GM19438 (cell line): ENCODE measurements around the gene EDA.
"Not testable (repeated sequence)": the region's sequence is repeated elsewhere in the genome, so short reads cannot be mapped to it uniquely, and the experiment has no call there.

Source experiments
- ATAC-seq: cut with Tn5 transposase; IDR thresholded peaks from one replicate; pipeline ENCODE4 v1.9.1; 2021; ENCODE audit warnings: low read depth; ENCODE audit not compliant: unreplicated experiment

The EDA gene

DNA sequence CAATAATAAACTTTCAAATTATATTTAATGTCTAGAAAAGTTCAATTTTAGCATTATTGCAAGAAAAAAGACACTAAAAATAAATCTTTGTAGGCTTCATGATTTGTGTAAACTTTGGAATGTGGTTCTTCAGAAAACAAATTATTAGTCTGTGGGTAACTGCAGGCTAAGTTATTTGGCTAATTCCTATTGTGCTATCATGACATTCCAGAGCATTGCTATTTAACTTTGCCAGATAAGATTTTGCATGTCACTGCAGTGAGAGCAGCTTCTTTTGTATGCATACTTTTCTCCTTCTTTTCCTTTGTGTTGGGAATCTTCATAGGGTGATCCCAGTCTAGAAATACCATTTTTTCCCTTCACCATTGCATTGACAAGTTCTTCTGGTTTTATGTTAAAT, 303.8 kb downstream of the EDA start:
- ATAC-seq, result no peak

DNA sequence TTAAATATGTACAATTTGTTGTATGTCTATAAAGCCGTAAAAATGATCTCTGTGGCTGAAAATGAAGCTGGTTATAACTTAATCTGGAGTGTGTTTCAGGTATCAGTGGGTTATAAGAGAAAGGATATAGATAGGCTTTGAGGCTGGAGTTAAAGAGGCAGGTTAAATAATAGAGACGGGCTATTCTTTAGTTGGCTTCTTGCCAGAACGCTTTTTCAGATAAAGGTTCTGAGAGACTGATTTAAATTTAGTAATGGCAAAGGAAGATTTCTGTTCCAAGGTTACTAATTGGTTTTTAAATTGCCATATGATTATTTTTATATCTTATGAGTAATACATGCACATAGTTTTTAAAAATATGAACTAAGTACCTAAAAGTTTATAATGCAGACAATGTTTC, 316.4 kb downstream of the EDA start:
- ATAC-seq, result no peak

DNA sequence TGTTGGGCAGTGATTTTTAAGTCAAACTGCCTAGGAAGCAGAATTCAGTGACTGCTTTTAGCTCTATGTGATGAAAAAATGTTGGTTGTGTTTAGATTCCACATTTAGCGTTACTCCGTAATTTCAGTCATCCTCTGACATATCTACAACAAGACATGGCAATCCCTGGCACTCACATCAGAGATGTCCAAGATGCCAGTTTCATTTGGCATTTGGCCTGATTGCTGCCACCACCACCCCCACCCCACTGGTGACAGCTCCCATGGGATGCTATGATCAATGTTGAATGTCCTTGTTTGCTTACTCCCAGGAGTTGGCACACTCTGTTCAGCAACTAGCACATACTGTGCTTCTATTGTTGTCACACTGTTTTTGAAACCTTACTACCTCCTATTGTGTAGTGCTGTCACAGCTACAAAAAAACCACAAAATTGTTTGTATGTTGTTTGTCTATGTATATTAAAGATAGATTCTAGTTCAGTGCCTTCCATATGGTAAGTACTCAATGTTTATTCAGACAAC, 332.4 kb downstream of the EDA start:
- no peak for ATAC-seq

DNA sequence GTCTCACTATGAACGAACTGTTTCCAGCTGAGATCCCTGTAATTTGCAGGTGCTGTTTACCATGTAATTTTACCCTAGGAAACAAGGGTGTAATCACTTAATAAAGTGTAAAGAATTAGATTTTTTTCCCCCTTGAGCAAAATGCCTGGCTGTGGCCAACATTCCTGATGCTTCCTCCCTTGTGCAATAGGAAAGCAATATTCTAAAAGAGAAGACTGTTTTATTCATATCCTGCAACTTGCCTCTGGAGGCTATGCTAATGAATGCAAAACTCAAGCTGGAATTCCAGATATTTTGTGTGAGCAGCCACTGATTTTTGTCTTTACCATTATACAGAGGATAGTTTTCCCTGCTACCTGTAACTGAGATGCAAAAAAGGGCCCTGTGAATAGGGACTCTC, 335.8 kb downstream of the EDA start:
- ATAC-seq, result no peak

DNA sequence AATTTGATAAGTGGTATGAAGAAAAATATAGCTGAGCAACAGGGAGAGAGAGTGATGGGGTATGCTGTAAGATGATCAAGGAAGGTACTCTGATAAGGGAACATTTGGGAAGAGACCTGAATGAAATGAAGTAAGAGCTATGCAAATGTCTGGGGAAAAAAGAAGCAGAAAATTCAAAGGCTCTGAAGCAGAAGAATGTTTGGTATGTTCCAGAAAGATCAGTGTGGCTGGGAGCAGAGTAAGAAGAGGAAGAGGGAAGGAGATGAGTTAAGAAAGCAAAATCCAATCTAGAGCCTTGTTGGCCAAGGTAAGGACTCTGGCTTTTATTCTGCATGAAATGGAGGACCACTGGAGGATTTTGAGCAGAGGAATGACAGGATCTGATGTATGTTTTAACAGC, 343.8 kb downstream of the EDA start:
- no peak for ATAC-seq

DNA sequence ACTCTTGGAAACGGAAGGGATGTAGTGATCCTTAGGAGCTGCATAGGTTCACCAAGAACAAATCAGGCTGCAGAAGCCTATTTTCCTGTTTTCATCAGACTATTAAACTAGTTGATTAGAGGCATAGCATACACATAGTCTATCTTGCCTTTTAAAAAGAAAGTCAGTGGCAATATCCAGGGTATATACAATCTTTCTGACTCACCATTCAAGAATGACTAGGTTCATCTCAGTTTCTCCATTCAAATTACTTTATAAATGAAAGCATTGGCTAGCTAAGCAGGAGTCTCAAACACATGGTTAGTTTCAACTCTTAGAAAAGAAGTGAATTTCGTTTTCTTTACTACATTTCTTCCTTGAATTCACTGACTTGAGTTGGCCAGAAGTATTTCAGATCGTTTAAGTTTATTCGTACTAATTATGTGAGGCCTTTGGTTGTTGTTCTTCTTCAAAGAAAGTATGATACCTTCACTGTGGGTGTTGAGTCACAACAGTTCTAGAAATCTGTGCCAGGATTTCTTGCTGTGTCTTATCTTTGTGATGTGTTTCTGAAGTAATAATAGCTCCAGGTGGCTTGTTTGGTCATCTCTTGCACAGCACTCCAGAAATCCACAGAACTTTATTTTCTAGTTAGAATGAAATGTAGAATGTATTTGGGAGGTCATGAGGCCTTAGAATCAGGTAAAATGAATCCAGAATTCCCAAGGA, 345.6 kb downstream of the EDA start:
- ATAC-seq, result no peak

DNA sequence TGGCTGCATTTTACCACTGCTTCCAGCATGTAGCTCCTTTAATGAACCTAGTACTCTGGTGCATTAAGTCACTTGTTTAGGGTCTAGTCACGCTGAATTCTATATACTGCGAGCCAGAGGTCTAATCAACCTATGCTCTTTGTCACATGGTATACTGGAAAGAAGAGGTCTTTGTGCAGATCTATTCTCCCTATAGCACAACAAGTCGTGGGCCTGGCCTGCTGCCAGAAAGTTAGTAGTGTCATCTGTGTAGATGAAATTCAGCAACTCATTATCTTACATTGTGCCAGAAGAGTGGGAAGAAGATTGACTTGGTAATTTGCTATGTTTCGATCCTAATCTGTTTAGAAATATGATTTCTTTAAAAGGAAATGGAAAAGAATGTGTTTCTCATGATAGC, 353.0 kb downstream of the EDA start:
- ATAC-seq, result no peak

DNA sequence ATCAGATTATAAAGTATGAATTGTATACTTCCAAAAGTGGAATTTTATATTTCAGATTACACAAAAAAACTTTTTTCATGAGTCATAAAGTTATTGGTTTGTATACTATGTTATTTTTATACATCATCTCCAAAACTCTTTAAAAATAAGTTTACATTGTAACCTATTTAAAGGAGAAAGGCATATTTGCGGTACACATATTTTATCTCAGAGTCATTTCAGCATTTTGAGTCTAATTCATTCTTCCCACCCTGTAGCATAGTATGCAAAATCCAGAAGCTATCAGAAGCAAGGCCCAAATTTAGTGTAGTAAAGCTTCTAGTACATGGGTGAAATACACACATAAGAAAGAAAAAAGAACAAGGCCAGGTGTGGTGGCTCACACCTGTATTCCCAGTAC, 353.5 kb downstream of the EDA start:
- ATAC-seq, result no peak

DNA sequence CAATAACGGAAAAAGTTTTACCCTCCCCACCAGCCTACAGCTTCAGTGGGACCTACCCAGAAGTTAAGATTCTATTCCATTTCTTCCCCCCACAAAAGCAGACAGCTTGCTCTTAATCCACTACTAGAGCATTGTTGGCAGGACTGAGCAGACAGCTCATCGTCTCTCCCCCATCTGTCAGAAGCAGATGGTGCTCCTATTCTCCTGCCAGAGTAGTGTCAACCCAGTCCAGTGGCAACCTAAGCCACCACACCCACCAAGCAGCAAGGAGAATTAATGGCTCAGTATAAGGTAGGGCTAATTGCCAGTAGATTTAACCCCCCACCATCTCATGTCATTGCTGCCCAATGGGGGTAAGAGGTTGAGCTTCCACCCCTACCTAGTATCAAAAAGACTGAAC, 371.8 kb downstream of the EDA start:
- ATAC-seq, result no peak

DNA sequence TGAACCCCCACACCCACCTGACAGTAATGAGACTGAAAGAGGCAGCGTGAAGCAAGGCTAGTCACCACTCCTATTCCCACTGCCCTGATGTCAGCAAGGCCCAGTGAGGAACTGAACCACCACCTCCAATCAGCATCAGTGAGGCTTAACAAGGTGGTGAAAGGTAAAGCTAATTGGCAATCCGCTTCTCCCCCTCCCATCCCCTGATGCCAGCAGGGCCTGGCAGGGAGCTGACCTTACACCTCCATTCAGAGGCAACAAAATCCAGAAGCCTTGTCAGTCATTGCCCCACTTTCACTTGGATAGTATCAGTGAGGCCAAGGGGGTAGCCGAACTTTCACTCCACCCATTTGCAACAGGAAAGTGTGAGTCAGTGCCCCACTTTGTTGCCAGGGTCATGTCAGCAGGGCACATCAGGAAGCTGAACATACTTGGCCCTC, 373.1 kb downstream of the EDA start:
- no peak for ATAC-seq

DNA sequence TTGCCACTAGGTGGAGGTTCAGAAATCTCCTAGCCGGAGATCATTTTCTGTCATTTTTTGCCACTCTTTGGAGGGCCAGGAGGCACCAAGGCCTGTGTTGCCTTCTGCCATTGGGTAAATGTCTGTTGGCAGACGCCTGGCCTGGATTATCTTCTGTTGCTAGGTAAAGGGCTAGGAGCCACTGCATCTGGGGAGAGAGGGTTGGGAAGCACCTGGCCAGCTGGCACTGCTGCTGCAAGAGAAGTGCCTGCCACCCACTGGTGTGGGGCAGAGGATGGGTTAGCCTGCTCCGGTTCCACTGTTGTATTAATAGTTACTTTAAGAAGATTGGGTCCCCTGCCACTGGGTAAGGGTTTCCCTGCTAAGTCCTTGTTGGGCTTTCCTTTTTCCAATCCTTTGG, 375.8 kb downstream of the EDA start:
- no peak for ATAC-seq

DNA sequence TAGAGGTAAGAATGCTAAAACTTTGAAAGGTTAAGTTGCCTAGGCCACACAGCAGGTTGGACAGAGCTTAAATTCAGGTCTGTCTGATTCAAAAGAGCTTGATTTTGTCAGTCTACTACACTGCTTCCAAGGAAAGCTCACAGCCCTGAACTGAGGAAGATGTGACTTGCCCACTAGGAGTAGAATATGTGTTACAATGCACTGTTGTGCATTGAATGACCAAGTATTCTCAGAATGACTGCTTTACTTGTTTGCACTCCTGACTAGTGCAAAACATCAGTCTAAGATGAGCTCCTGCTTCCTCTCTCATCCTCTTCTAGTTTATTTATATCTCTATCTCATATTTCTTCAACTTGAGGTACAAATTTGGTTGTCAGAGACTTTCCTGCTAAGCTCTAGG, 377.6 kb downstream of the EDA start:
- ATAC-seq, result no peak

DNA sequence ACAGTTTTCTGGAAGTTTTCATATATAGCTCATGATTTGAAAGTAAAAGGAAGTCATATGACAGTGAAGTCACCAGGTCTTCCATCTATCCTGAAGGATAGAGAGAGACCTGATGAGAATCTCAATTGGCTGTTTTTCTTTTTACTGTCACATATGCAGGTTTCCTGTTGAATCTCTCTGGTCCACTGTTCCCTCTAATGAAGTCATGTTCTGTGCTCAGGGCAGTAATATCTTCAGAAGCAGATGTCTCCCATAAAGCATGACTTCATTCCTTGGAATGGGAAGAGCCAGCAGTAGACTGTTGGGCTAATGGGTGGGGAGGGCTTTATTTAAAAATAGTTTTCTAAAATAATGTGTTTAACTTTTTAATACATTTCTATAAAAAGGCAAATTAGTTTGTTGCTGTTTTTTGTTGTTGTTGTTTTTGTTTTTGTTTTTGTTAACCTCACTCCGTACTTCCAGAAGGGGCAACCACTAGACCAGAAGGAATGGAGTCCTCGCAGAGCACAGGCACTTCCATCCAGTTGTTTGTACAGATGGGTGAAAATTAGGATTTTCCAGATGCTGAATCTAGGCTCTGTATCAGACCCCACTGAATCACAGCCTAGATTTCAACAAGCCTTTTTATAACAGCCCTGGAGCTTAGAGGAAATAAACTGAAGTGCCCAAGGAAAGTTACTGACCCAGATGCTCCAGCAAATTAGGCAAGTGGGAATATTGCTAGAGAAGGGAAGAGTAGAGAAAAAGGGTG, 379.6 kb downstream of the EDA start:
- no peak for ATAC-seq

DNA sequence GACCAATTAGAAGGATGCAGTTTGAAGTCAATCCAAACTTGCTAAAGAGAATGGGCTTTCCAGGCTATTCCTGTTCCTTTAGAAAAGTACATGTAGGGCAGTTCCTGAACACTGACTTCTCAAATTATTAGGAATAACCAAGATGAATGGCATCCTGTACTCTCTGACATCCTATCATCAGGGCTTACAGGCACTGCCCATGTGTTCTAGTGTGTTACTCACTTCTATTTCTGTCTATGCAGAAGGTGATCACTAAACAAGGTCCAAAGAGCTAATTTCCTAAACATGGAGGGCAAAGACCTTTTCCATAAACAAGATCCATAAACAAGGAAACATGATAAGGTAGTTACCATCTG, 380.2 kb downstream of the EDA start:
- no peak for ATAC-seq

DNA sequence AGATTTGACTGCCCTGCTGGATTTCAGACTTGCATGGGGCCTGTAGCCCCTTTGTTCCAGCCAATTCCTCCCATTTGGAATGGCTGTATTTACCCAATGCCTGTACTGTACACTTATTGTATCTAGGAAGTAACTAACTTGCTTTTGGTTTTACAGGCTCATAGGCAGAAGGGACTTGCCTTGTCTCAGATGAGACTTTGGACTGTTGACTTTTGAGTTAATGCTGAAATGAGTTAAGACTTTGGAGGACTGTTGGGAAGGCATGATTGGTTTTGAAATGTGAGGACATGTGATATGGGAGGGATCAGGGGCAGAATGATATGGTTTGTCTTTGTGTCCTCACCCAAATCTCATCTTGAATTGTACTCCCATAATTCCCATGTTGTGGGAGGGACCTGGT, 382.4 kb downstream of the EDA start:
- not testable (repeated sequence) for ATAC-seq

DNA sequence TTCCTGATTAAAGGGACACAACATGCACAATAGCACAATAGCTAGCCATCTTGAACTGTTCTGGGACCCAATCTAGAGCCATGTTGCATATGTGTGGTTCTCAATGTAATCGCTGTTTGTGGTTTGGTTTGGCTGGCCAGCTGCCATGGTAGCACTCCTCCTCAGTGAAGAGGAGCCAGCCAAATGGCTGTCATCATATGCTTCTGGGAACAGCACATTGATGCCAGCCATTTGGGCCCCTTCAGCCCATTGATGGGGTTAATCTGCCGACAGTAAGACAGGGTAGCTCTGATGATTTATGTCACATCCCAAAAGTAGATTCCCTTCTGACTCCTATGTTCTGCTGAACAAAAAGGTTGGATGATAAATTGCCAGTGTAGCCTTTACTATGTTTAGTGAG, 385.4 kb downstream of the EDA start:
- ATAC-seq, result no peak

DNA sequence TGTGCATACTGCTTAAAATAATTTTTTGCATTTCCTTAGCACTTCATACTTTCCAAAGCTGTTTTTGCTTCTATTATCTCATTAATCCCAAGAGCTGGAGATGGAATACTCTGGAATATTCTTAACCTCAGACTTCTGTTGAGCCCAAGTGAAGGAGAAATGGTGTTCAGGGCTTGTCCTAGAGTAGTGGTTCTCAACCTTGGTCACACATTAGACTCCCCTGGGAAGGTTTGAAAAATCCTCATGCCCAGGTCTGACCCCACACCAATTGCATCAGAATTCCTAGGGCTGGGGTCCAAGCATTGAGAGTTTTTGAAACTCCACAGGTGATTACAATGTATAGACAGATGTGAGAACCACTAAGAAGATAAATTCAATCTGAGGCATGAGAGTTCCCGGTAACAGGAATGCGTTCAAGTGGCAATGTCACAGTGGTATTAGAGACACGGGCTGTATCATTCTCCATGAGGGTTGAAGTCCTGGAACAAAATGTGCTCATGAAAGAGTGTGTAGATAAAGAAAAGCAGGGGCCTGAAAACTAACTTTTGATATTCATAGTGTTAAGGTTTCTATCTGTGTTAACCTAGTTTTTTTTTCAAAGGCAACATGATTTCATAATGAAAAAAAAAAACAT, 385.9 kb downstream of the EDA start:
- no peak for ATAC-seq

DNA sequence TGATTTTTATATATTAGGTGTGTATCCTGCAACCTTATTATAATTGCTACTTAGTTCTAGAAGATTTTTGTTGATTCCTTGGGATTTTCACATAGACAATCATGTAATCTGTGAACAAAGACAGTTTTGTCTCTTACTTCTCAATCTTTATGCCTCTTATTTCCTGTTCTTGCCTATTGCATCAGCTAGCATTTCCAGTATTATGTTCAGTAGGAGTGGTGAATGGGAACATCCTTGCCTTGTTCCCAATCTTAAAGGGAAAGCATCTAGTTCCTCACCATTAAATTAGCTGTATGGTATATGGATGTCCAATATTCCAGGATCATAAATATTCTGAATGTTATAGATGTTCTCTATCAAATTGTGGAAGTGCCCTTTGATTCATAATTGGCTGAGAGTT, 392.0 kb downstream of the EDA start:
- no peak for ATAC-seq

DNA sequence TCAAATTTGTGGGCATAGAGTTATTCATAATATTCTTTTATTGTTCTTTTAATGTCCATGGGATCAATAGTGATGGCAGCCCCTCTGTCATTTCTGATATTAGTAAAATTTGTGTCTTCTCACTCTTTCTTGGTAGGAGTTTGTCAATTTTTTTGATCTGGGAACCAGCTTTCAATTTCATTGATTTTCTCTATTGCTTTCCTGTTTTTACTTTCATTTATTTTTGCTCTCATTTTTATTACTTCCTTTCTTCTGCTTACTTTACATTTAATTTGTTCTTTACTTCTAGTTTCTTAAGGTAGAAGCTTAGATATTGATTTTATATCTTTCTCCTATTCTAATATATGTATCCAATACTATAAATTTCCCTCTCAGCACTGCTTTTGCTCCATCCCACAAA, 393.1 kb downstream of the EDA start:
- no peak for ATAC-seq

DNA sequence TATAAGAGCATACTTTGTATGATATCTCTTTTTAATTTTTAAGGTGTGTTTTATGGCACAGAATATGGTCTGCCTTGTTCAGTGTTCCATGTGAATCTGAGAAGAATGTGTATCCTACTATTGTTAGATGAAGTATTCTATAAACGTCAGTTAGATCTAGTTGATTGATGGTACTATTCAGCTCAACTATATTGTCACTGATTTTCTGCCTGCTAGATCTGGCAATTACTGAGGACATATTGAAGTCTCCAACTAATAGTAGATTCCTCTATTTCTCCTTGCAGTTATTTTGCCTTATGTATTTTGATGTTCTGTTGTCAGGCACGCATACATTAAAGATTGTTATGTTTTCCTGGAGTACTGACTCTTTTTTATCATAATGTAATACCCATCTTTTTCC, 394.1 kb downstream of the EDA start:
- no peak for ATAC-seq

DNA sequence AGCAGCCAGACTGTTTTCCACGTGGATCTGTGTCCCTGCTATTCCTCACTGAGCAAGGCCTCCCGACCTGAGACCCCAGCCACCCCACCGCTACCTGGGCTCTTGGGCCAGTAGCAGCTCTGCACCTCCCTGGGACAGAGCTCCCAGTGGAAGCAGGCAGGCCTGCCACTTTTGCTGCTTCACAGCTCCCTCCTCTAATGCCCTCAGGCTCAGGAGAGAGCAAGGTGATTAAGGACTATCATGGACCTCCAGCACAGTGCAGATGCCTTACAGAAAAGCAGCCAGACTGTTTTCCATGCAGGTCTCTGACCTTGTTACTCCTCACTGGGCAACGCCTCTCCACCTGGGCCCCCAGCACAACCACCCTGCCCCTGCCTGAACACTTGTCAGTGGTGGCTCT, 396.8 kb downstream of the EDA start:
- no peak for ATAC-seq
